SK-N-SH treated with all-trans-retinoic acid at 6 μM for 48 hours (cell line): ENCODE measurements around the gene NELFE.

Experiments
- RARB ChIP-seq: fragments of 250-450 bp; sonication (Bioruptor Pico); IDR thresholded peaks from 2 replicates; pipeline ENCODE4 v1.8.0; 2021; ENCODE audit warnings: mild to moderate bottlenecking, moderate library complexity
- SNAI2 ChIP-seq: fragments of 250-450 bp; sonication (Bioruptor Pico); IDR thresholded peaks from 2 replicates; pipeline ENCODE4 v1.5.0; 2020; ENCODE audit warnings: mild to moderate bottlenecking, moderate library complexity
- ZC3H10 ChIP-seq: fragments of 250-450 bp; sonication (Bioruptor Pico); IDR thresholded peaks from 2 replicates; pipeline ENCODE4 v1.5.1; 2021; ENCODE audit warnings: mild to moderate bottlenecking, moderate library complexity

DNA sequence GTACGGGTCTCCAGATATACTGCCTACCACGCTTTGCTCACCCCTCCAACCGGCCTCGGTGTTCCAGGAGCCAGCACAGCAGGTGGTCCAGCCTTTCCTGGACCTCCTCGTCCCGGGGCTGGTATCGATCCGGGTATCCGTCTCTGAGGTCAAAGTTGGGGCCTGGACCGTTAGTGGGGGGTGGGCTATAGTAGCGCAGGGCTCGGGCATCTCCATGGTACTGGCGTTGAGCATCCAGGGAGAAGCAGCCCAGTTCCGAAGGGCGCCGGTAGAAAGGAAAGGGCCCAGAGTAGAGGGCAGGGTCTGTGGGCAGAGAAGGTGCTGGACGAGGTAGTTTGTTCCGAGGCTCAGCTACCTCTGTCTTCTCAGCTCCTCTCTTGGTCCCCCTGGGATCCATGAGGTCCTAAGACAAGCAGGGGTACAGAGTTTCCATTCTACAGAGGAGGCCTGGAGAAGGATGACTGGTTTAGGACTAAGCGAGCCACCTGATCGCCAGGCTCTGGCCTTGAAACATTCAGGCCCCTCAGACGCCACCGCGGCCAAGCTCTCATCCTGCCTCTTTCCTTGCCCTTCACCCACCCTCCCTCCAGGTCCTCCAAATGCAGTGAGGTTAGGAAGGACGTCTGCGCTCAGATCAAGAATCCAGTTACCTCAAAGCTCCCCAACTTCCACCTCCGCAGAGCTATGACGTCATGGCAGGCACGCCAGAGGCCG, 12.7 kb upstream of the NELFE start:
- TF ChIP-seq SNAI2 (CRISPR knock-in tag) (no peak), RARB (CRISPR knock-in tag) (no peak), ZC3H10 (no peak)
